ENCODE data around the gene PGAM2. TPM values are rescaled to one million over a fixed set of nuclear protein-coding genes. Genes with fewer than 3 reads are reported as not detected.
A peak's percentile ranks its signal among the peaks of the same experiment; 100 is the strongest.

The PGAM2 gene
- total RNA-seq, 1 donor from 2014 or later, result 13.3 TPM

- peak; percentile 97 for DNase-seq
- H3K36me3 Mint-ChIP-seq (ENCODE audit: unreplicated experiment), result peaks cover 4% of the 10 kb centered on the region
- peak overlapping the region; percentile 78 for H3K4me3 Mint-ChIP-seq (ENCODE audit: unreplicated experiment)
- peak overlapping the region; percentile 38 for H3K27ac Mint-ChIP-seq (ENCODE audit: unreplicated experiment)
- peaks cover 9% of the 10 kb centered on the region for H3K9me3 Mint-ChIP-seq (ENCODE audit: unreplicated experiment)
- TF ChIP-seq CTCF (IDR thresholded peaks at IDR 0.05; ENCODE audit: partially characterized antibody, unreplicated experiment), result no peak
- peaks cover 5% of the 10 kb centered on the region for H3K4me1 Mint-ChIP-seq (ENCODE audit: low read depth, unreplicated experiment)
- peaks cover 6% of the 10 kb centered on the region for H3K27me3 Mint-ChIP-seq (ENCODE audit: unreplicated experiment)
Measured at GRCh38 chr7:44082541-44083207, 17.3 kb upstream of the PGAM2 start.

GRCh38 chr7:44081266-44081748 lies 15.9 kb upstream of the PGAM2 start:
- Mint-ChIP-seq H3K4me1 (ENCODE audit: low read depth, unreplicated experiment) (peaks cover 5% of the 10 kb centered on the region), H3K27ac (ENCODE audit: unreplicated experiment) (peak overlapping the region; percentile 38), H3K36me3 (ENCODE audit: unreplicated experiment) (peaks cover 6% of the 10 kb centered on the region), H3K9me3 (ENCODE audit: unreplicated experiment) (peaks cover 9% of the 10 kb centered on the region), H3K27me3 (ENCODE audit: unreplicated experiment) (peaks cover 3% of the 10 kb centered on the region), H3K4me3 (ENCODE audit: unreplicated experiment) (peak overlapping the region; percentile 88)
- no peak for DNase-seq
- no peak for TF ChIP-seq CTCF (IDR thresholded peaks at IDR 0.05; ENCODE audit: partially characterized antibody, unreplicated experiment)

GRCh38 chr7:44080686-44081265 lies 15.4 kb upstream of the PGAM2 start:
- peak overlapping the region; percentile 88 for H3K4me3 Mint-ChIP-seq (ENCODE audit: unreplicated experiment)
- peaks cover 5% of the 10 kb centered on the region for H3K4me1 Mint-ChIP-seq (ENCODE audit: low read depth, unreplicated experiment)
- peaks cover 6% of the 10 kb centered on the region for H3K36me3 Mint-ChIP-seq (ENCODE audit: unreplicated experiment)
- peaks cover 9% of the 10 kb centered on the region for H3K9me3 Mint-ChIP-seq (ENCODE audit: unreplicated experiment)
- peak overlapping the region; percentile 48 for H3K27ac Mint-ChIP-seq (ENCODE audit: unreplicated experiment)
- peaks cover 3% of the 10 kb centered on the region for H3K27me3 Mint-ChIP-seq (ENCODE audit: unreplicated experiment)
- DNase-seq, result no peak
- TF ChIP-seq CTCF (IDR thresholded peaks at IDR 0.05; ENCODE audit: partially characterized antibody, unreplicated experiment), result no peak

DNA sequence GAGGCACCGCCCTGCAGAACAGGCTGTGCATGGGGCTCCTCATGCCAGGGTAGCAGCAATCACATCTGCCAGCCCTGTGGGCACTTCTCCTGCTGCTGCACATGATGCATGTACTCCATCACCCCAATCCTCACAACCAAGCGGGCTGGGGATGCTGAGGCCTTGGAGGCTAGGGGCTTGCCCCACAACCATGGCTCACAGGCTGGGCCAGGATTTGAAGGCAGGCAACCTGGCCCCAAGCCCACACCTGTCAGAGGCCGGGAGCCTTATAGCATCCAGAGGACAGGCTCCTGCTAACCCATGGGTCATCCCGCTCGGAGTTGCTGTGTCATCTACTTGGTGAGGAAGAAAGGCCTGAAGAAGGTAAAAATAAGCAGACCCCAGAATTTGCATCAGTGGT lies 14.8 kb upstream of the PGAM2 start:
- H3K27ac Mint-ChIP-seq (ENCODE audit: unreplicated experiment), result no peak overlapping the region
- peaks cover 5% of the 10 kb centered on the region for H3K4me1 Mint-ChIP-seq (ENCODE audit: low read depth, unreplicated experiment)
- peaks cover 9% of the 10 kb centered on the region for H3K9me3 Mint-ChIP-seq (ENCODE audit: unreplicated experiment)
- peaks cover 6% of the 10 kb centered on the region for H3K36me3 Mint-ChIP-seq (ENCODE audit: unreplicated experiment)
- no peak for DNase-seq
- peaks cover 4% of the 10 kb centered on the region for H3K27me3 Mint-ChIP-seq (ENCODE audit: unreplicated experiment)
- no peak overlapping the region for H3K4me3 Mint-ChIP-seq (ENCODE audit: unreplicated experiment)
- TF ChIP-seq CTCF (IDR thresholded peaks at IDR 0.05; ENCODE audit: partially characterized antibody, unreplicated experiment), result no peak

Measured in glutamatergic neuron (in vitro differentiated cells).